Neural cell (in vitro differentiated cells): ENCODE results near the gene ANKS3. TPM values are rescaled to one million over a fixed set of nuclear protein-coding genes. Genes with fewer than 3 reads are reported as not detected.

Experiments used
- H2AFZ ChIP-seq: fragments of 200-600, 300-800 bp; sonication (generic), shearing (Covaris generic); 2 replicates; pipeline ENCODE4 v1.6.0; 2014; ENCODE audit warnings: low read depth, mild to moderate bottlenecking, antibody characterized with exemption, low read length, moderate library complexity
- H3F3A ChIP-seq: fragments of 200-600 bp; shearing (Covaris generic); 2 replicates; pipeline ENCODE4 v1.6.1; 2016; ENCODE audit warnings: mild to moderate bottlenecking, moderate library complexity, mixed read lengths, antibody characterized with exemption, low read length; ENCODE audit not compliant: insufficient read depth, poor library complexity, severe bottlenecking
- H3K27ac ChIP-seq: fragments of 200-600, 300-800 bp; sonication (generic), shearing (Covaris generic); 2 replicates; pipeline ENCODE4 v1.5.1; 2014; ENCODE audit warnings: mild to moderate bottlenecking, low read length, moderate library complexity
- H3K27me3 ChIP-seq: fragments of 300-800, 200-600 bp; sonication (generic), shearing (Covaris generic); 2 replicates; pipeline ENCODE4 v1.6.0; 2014; ENCODE audit warnings: mild to moderate bottlenecking, low read depth, low read length, moderate library complexity; ENCODE audit not compliant: insufficient read depth
- H3K36me3 ChIP-seq: fragments of 300-800, 200-600 bp; sonication (generic), shearing (Covaris generic); 2 replicates; pipeline ENCODE4 v1.5.1; 2014; ENCODE audit warnings: mild to moderate bottlenecking, antibody characterized with exemption, low read length, moderate library complexity; ENCODE audit not compliant: insufficient read depth
- H3K4me2 ChIP-seq: fragments of 300-800, 200-600 bp; sonication (generic), shearing (Covaris generic); 2 replicates; pipeline ENCODE4 v1.6.0; 2014; ENCODE audit warnings: mild to moderate bottlenecking, low read length
- H3K4me3 ChIP-seq: fragments of 300-800, 200-600 bp; sonication (generic), shearing (Covaris generic); 2 replicates; pipeline ENCODE4 v1.5.1; 2014; ENCODE audit warnings: mild to moderate bottlenecking, low read length, moderate library complexity
- H3K79me2 ChIP-seq: fragments of 200-600 bp; shearing (Covaris generic); replicated peaks from 2 replicates; pipeline ENCODE4 v1.6.0; 2014; ENCODE audit warnings: mild to moderate bottlenecking, low read length, moderate library complexity; ENCODE audit not compliant: insufficient read depth
- H3K9ac ChIP-seq: fragments of 300-800, 200-600 bp; sonication (generic), shearing (Covaris generic); 2 replicates; pipeline ENCODE4 v1.6.1; 2016; ENCODE audit warnings: mild to moderate bottlenecking, low read length, mixed read lengths
- H3K9me2 ChIP-seq: fragments of 200-600 bp; shearing (Covaris generic); 2 replicates; pipeline ENCODE4 v1.6.1; 2016; ENCODE audit warnings: mild to moderate bottlenecking, low read length, mixed read lengths; ENCODE audit not compliant: insufficient read depth
- H3K9me3 ChIP-seq: fragments of 200-600, 300-800 bp; sonication (generic), shearing (Covaris generic); 2 replicates; pipeline ENCODE4 v1.6.1; 2016; ENCODE audit warnings: mild to moderate bottlenecking, mixed run types, low read length, moderate library complexity, mixed read lengths
- H4K20me1 ChIP-seq: fragments of 200-600 bp; shearing (Covaris generic); 2 replicates; pipeline ENCODE4 v1.6.1; 2016; ENCODE audit warnings: mild to moderate bottlenecking, mixed run types; ENCODE audit not compliant: insufficient read depth
- CTCF ChIP-seq: fragments of 450-650 bp; IDR thresholded peaks from 2 replicates; pipeline ENCODE4 v1.5.1; 2014; ENCODE audit warnings: antibody characterized with exemption, mild to moderate bottlenecking, moderate library complexity; ENCODE audit not compliant: poor library complexity, severe bottlenecking
- EP300 ChIP-seq: fragments of 450-650 bp; conservative IDR thresholded peaks from 2 replicates; pipeline ENCODE4 v1.6.1; 2014; ENCODE audit warnings: antibody characterized with exemption, mild to moderate bottlenecking, moderate library complexity; ENCODE audit not compliant: poor library complexity, severe bottlenecking
- EZH2 ChIP-seq: fragments of 200-600, 300-800 bp; shearing (Covaris generic), sonication (generic); IDR thresholded peaks from 2 replicates; pipeline ENCODE4 v1.6.1; 2014; ENCODE audit warnings: antibody characterized with exemption, low read length, borderline replicate concordance, mild to moderate bottlenecking; ENCODE audit not compliant: insufficient read depth, poor library complexity, severe bottlenecking
- MXI1 ChIP-seq: fragments of 450-650 bp; conservative IDR thresholded peaks from 2 replicates; pipeline ENCODE4 v1.6.1; 2014; ENCODE audit warnings: antibody characterized with exemption, mild to moderate bottlenecking; ENCODE audit not compliant: poor library complexity, severe bottlenecking
- POLR2AphosphoS5 ChIP-seq: IDR thresholded peaks from 2 replicates; pipeline ENCODE4 v1.6.1; 2012
- RAD21 ChIP-seq: fragments of 450-650 bp; conservative IDR thresholded peaks from 2 replicates; pipeline ENCODE4 v1.6.1; 2014; ENCODE audit warnings: antibody characterized with exemption, mild to moderate bottlenecking, moderate library complexity
- REST ChIP-seq: IDR thresholded peaks from 2 replicates; pipeline ENCODE4 v1.6.1; 2012; ENCODE audit warnings: borderline replicate concordance
- SMC3 ChIP-seq: fragments of 450-650 bp; conservative IDR thresholded peaks from 2 replicates; pipeline ENCODE4 v1.6.1; 2014; ENCODE audit warnings: antibody characterized with exemption, mild to moderate bottlenecking, moderate library complexity; ENCODE audit not compliant: poor library complexity
- TAF1 ChIP-seq: IDR thresholded peaks from 2 replicates; pipeline ENCODE4 v1.6.1; 2012; ENCODE audit warnings: low read depth
- polyA plus RNA-seq: library from polyadenylated mRNA; depleted of rRNA; stranded (reverse); fragments of >200 nt; gene quantifications from 2 replicates; pipeline ENCODE4 v1.2.3, GENCODE V29; 2014

ANKS3 gene
- polyA plus RNA-seq, 1 donor from 2014 or later, result 53.9 TPM

GRCh38 chr16:4778050-4778392 lies 44.0 kb upstream of the ANKS3 start:
- H3F3A ChIP-seq, result no peaks in the 10 kb centered on the region
- no peaks in the 10 kb centered on the region for H3K36me3 ChIP-seq
- H2AFZ ChIP-seq, result no peak overlapping the region
- H3K27ac ChIP-seq, result no peak overlapping the region
- TF ChIP-seq POLR2AphosphoS5, result no peak
- no peak for TF ChIP-seq TAF1
- no peak for TF ChIP-seq SMC3
- no peak for TF ChIP-seq MXI1
- TF ChIP-seq EZH2, result no peak
- TF ChIP-seq EP300, result no peak
- no peak for TF ChIP-seq CTCF
- no peak for TF ChIP-seq RAD21
- no peak for TF ChIP-seq REST
- no peaks in the 10 kb centered on the region for H4K20me1 ChIP-seq
- H3K27me3 ChIP-seq, result no peaks in the 10 kb centered on the region
- no peak overlapping the region for H3K4me3 ChIP-seq
- no peaks in the 10 kb centered on the region for H3K9me3 ChIP-seq
- H3K9me2 ChIP-seq, result no peaks in the 10 kb centered on the region
- no peak overlapping the region for H3K4me2 ChIP-seq
- H3K79me2 ChIP-seq, result no peaks in the 10 kb centered on the region
- no peak overlapping the region for H3K9ac ChIP-seq

- H3K27me3 ChIP-seq, result no peaks in the 10 kb centered on the region
- H3K4me2 ChIP-seq, result no peak overlapping the region
- no peaks in the 10 kb centered on the region for H3K79me2 ChIP-seq
- H3K9ac ChIP-seq, result no peak overlapping the region
- no peak overlapping the region for H3K4me3 ChIP-seq
- no peaks in the 10 kb centered on the region for H4K20me1 ChIP-seq
- no peaks in the 10 kb centered on the region for H3K9me2 ChIP-seq
- no peak overlapping the region for H3K27ac ChIP-seq
- H2AFZ ChIP-seq, result no peak overlapping the region
- no peaks in the 10 kb centered on the region for H3F3A ChIP-seq
- H3K9me3 ChIP-seq, result no peaks in the 10 kb centered on the region
- TF ChIP-seq MXI1 (no peak), SMC3 (no peak), TAF1 (no peak), POLR2AphosphoS5 (no peak), RAD21 (no peak), REST (no peak), EZH2 (no peak), CTCF (no peak), EP300 (no peak)
- H3K36me3 ChIP-seq, result no peaks in the 10 kb centered on the region
These were observed 43.4 kb upstream of the ANKS3 start for GRCh38 chr16:4777339-4778049.
